A673 (cell line): ENCODE results near the gene ACSL1.

Experiments used
- EZH2 ChIP-seq: fragments of 200-600 bp; sonication (generic); IDR thresholded peaks from 2 replicates; pipeline ENCODE4 v1.6.1; 2017; ENCODE audit warnings: borderline replicate concordance, low read depth, mild to moderate bottlenecking, mixed read lengths, antibody characterized with exemption, low read length; ENCODE audit not compliant: poor library complexity, severe bottlenecking
- TF ChIP-seq, protein P1 (sequence below): fragments of 300-800, 200-600 bp; sonication (generic); conservative IDR thresholded peaks from 2 replicates; pipeline ENCODE4 v1.5.1; 2017; ENCODE audit warnings: low read depth, mild to moderate bottlenecking, antibody characterized with exemption, low read length, moderate library complexity, mixed read lengths

DNA sequence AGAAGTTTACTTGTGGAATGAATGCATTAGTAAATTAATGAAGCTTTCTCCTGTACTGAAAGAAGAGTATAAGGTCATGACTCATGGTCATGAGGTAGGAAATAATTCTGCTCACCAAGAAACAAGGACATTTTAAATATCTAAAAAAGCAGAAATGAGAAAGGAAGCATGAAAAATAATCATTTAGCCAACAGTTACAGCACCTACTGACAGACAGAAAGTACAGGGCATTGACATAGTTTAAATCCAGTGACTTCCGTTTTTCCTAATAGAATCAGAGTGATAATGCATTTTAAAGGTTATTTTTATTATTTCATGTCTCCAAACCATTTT is 30.5 kb upstream of the ACSL1 start:
- TF ChIP-seq, protein P1, sequence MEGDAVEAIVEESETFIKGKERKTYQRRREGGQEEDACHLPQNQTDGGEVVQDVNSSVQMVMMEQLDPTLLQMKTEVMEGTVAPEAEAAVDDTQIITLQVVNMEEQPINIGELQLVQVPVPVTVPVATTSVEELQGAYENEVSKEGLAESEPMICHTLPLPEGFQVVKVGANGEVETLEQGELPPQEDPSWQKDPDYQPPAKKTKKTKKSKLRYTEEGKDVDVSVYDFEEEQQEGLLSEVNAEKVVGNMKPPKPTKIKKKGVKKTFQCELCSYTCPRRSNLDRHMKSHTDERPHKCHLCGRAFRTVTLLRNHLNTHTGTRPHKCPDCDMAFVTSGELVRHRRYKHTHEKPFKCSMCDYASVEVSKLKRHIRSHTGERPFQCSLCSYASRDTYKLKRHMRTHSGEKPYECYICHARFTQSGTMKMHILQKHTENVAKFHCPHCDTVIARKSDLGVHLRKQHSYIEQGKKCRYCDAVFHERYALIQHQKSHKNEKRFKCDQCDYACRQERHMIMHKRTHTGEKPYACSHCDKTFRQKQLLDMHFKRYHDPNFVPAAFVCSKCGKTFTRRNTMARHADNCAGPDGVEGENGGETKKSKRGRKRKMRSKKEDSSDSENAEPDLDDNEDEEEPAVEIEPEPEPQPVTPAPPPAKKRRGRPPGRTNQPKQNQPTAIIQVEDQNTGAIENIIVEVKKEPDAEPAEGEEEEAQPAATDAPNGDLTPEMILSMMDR, result no peak
- no peak for TF ChIP-seq EZH2
